GM19452 (cell line): ENCODE data around the gene CHRM5.
A peak's percentile ranks its signal among the peaks of the same experiment; 100 is the strongest.

Experiments used
- ATAC-seq: cut with Tn5 transposase; IDR thresholded peaks from one replicate; pipeline ENCODE4 v1.9.1; 2021; ENCODE audit not compliant: unreplicated experiment

The CHRM5 gene

DNA sequence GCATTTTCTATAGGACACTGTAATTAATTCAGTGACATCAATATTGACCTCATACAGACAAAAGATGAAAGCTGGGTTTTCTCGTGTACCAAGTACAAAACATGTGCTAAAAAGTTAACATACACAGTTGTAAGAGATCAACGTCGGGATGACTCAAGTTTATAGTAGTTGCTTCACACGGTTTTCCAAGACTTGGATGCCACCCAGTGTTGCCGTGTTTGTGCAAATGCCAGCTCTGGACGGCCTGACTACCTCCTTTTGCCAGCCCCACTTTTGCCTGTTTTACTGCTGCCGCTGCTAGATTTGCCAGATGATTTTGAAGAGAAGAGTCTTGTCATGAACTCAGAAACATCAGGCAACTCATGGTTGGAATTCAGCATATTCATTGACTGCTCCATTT lies 115.8 kb downstream of the CHRM5 start:
- ATAC-seq: no peak

DNA sequence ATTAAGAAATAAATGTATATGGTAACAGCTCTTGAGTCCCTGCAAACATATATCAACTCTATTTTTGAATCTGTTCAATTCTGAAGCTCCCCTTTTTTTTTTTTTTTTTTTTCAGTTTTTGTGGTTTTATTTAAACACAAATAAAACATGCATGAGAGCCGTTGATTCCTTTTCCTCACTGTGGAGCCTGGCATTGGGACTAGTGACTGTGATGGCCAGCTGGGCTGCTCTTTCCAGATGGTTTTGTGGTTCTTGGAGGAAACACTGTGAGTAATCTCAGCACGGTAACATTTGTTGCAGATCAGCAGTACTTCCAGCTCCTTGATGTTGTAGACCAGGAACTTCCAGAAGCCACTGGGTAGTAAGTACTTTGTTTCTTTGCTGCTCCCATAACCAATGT lies 117.4 kb downstream of the CHRM5 start:
- no peak for ATAC-seq

DNA sequence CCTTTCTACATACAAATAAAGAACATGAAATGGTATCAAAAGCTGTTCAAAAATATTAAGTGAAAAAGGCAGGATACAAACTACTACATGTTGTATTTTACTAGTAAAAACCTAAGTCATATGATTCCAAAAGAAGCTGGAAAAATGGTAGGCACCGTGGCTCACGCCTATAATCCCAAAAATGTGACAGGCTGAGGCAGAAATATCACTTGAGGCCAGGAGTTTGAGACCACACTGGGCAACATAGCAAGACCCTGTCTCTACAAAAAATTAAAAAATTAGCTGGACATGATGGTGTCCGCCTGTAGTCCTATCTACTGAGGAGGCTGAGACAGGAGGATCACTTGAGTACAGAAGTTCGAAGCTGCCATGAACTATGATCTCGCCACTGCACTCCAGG lies 131.6 kb downstream of the CHRM5 start:
- no peak for ATAC-seq

- peak; percentile 99 for ATAC-seq
Observed at GRCh38 chr15:34101366-34102174, 133.3 kb downstream of the CHRM5 start, which contains the start of the genes EMC7 and PGBD4. EMC7 (minus strand) TSS chr15:34101862; CDS start chr15:34101839, 23 bp downstream. PGBD4 (plus strand) TSS chr15:34102083; CDS start chr15:34102532, 449 bp downstream.

DNA sequence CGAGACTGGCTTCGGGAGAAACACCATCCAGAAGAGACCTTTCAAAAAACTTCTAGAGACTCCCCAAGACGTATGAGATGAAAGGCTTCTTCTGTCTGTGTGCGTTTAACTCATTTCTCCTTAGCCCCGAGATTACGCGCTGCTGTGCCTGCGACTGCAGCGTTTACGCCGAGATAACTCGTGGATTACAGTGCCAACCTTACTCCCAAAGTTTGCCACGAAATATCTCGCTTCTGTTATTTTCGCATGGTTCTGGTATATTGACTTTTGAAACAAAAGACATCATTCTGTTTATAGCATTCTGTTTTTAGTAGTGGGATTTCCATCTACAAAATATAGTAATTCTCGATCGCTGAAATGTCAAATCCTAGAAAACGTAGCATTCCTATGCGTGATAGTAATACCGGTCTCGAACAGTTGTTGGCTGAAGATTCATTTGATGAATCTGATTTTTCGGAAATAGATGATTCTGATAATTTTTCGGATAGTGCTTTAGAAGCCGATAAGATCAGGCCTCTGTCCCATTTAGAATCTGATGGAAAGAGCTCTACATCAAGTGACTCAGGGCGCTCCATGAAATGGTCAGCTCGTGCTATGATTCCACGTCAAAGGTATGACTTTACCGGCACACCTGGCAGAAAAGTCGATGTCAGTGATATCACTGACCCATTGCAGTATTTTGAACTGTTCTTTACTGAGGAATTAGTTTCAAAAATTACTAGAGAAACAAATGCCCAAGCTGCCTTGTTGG lies 134.1 kb downstream of the CHRM5 start:
- ATAC-seq: no peak

DNA sequence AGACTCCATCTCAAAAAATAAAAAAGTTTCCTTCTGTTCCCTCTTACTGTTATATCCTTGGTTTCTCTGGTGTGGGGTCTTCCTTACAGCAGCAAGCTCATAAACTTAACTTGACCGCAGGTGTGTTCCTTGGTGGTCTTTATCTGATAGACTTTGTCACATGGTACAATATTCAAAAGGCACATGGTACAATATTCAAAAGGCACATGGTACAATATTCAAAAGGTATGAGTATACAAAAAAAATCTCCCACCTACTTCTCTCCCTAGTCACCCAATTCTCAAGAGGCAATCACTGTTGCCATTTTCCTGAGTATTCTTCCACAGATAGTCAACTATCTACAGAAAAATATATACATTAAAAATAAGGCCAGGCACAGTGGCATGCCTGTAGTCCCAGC lies 138.1 kb downstream of the CHRM5 start:
- ATAC-seq: no peak

GRCh38 chr15:34107315-34107714 lies 139.0 kb downstream of the CHRM5 start:
- no peak for ATAC-seq

DNA sequence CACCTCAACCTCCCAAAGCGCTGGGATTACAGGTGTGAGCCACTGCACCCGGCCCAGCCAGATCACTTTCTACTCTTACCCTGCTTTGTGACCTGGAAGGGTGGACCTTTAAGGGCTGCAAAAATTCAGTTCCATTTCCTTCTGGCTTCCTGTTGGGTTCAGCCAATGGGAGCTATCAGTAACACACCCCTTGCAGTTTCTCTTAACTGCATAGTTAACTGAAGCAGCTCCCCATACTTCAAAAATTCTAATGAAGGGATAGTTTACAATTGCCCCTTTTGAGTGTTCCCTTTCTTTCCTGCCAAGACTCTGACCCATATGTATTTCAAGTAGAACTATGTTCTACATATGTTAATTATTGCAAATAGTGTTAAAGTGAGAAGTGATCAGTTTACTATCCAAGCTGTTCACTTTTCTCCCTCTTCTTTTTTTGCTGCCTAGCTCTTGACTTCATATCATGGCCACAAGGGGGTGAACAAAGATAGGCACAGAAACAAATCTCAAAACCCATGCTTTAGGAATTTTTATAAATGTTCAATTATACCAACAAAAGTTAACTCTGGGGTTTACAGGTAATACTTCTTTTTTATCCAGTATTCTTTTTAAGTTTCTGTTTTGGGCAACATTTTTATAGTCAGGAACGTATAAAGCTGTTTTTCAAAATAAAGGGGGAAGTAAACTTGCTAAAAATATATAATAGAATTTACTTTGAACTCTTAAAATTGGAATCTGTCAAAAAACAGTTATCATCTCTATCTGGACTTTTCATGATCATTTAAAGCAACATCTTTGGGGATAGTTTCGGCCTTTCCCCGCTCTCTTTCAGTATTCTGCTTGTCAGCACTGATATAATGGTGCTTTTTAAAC lies 141.7 kb downstream of the CHRM5 start:
- ATAC-seq: no peak

DNA sequence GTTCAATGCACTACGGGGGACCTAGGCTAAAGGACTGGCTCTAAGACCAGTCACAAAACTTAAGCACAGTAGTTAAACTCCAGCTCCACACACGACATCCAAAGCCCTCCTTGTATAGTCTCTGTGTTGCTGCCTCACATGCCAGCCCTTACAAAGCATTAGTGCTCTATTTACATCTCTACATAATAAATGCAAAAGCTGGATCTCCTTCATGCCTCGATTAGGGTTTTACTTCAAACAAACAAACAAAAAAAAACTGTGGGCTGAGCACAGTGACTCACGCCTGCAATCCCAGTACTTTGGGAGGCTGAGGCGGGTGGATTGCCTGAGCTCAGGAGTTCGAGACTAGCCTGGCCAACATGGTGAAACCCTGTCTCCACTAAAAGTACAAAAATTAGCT lies 143.2 kb downstream of the CHRM5 start:
- no peak for ATAC-seq

- no peak for ATAC-seq
Observed at GRCh38 chr15:34114215-34114614, 145.9 kb downstream of the CHRM5 start.

DNA sequence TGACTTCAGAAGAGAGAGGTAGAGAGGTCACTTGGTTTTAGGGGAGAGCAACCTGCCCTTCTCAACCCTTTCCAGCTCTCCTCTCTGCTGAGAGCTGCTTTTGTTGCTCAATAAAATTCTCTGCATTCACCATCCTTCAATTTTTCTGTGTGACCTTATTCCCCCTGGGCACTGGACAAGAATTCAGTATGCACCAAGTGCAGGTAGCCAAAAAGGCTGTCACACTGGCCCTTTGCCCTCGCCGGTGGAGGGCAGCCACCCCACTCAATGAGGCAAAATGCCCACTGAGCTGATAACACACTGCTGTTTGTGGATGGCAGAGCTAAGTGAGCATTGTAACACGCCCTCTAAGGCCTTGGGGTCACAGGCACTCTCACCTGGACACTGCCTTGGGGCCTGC lies 146.4 kb downstream of the CHRM5 start:
- ATAC-seq: no peak

GRCh38 chr15:34116620-34117019 lies 148.3 kb downstream of the CHRM5 start:
- no peak for ATAC-seq
